Osteoblast (primary cell): ENCODE measurements around the gene NUP153. TPM values are rescaled to one million over a fixed set of nuclear protein-coding genes. Genes with fewer than 3 reads are reported as not detected.
"Not testable (repeated sequence)": the region's sequence is repeated elsewhere in the genome, so short reads cannot be mapped to it uniquely, and the experiment has no call there.

Experiments used
- DNase-seq: peaks from one replicate; pipeline ENCODE4 v3.0.0; 2011; ENCODE audit warnings: low spot score, mixed read lengths; ENCODE audit not compliant: insufficient read length; ENCODE audit errors: missing footprints
- H2AFZ ChIP-seq: 2 replicates; pipeline ENCODE4 v1.6.0; 2011; ENCODE audit warnings: mild to moderate bottlenecking, low read length
- H3K27ac ChIP-seq: 2 replicates; pipeline ENCODE4 v1.5.1; 2011; ENCODE audit warnings: mild to moderate bottlenecking, low read depth, low read length, moderate library complexity
- H3K27me3 ChIP-seq: 2 replicates; pipeline ENCODE4 v1.6.0; 2012; ENCODE audit warnings: mild to moderate bottlenecking, control low read depth, inconsistent platforms, low read length, moderate library complexity; ENCODE audit not compliant: insufficient read depth
- H3K36me3 ChIP-seq: 2 replicates; pipeline ENCODE4 v1.5.1; 2011; ENCODE audit warnings: mild to moderate bottlenecking, low read length, control low read depth, moderate library complexity; ENCODE audit not compliant: insufficient read depth
- H3K4me1 ChIP-seq: 2 replicates; pipeline ENCODE4 v1.5.1; 2011; ENCODE audit warnings: mild to moderate bottlenecking, low read length, control low read depth, moderate library complexity; ENCODE audit not compliant: insufficient read depth
- H3K4me2 ChIP-seq: 2 replicates; pipeline ENCODE4 v1.6.0; 2011; ENCODE audit warnings: mild to moderate bottlenecking, low read length; ENCODE audit not compliant: insufficient read depth
- H3K4me3 ChIP-seq: fragments of 200-600 bp; sonication (generic); 3 replicates; pipeline ENCODE4 v1.5.1; 2012; ENCODE audit warnings: mild to moderate bottlenecking, low read length, inconsistent platforms; ENCODE audit not compliant: insufficient read depth
- H3K79me2 ChIP-seq: 2 replicates; pipeline ENCODE4 v1.6.0; 2012; ENCODE audit warnings: mild to moderate bottlenecking, low read length, control low read depth, inconsistent platforms; ENCODE audit not compliant: insufficient read depth
- H3K9me3 ChIP-seq: 2 replicates; pipeline ENCODE4 v1.5.1; 2011; ENCODE audit warnings: low read depth, low read length, control low read depth
- H4K20me1 ChIP-seq: 2 replicates; pipeline ENCODE4 v1.6.0; 2012; ENCODE audit warnings: mild to moderate bottlenecking, low read length, control low read depth; ENCODE audit not compliant: insufficient read depth
- total RNA-seq: library from RNA; depleted of rRNA; stranded (reverse); fragments of >200 nt; gene quantifications from 2 replicates; pipeline ENCODE4 v1.2.3, GENCODE V29; 2012
- TF ChIP-seq, protein P1 (sequence below): IDR thresholded peaks from 2 replicates; pipeline ENCODE4 v1.5.1; 2011; ENCODE audit warnings: mild to moderate bottlenecking, low read depth, low read length, moderate library complexity; ENCODE audit errors: extremely low read depth

Gene NUP153
- total RNA-seq, 1 donor = 28.6 TPM

DNA sequence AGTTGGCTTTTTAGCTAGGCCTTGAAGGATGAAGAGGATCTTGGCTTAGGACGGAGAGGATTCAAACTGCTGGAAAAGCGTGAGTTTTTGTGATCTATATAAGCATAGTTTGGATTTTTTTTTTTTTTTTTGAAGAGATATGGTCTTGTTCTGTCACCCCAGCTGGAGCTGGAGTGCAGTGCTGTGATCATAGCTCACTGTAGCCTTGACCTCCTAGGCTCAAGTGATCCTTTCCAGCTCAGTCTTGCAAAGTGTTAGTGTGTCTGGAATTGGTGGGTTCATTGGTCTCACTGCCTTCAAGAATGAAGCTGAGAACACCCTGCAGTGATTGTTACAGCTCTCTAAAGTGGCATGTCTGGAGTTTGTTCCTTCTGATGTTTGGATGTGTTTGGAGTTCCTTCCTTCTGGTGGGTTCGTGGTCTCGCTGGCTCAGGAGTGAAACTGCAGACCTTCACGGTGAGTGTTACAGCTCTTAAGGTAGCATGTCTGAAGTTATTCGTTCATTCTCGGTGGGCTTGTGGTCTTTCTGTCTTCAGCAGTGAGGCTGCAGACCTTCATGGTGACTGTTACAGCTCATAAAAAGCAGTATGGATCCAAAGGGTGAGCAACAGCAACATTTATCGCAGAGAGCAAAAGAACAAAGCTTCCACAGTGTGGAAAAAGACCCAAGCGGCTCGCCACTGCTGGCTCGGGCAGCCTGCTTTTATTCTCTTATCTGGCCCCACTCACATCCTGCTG, 37.5 kb upstream of the NUP153 start:
- H3K4me3 ChIP-seq = no peak overlapping the region
- H3K36me3 ChIP-seq = no peaks in the 10 kb centered on the region
- TF ChIP-seq, protein P1, sequence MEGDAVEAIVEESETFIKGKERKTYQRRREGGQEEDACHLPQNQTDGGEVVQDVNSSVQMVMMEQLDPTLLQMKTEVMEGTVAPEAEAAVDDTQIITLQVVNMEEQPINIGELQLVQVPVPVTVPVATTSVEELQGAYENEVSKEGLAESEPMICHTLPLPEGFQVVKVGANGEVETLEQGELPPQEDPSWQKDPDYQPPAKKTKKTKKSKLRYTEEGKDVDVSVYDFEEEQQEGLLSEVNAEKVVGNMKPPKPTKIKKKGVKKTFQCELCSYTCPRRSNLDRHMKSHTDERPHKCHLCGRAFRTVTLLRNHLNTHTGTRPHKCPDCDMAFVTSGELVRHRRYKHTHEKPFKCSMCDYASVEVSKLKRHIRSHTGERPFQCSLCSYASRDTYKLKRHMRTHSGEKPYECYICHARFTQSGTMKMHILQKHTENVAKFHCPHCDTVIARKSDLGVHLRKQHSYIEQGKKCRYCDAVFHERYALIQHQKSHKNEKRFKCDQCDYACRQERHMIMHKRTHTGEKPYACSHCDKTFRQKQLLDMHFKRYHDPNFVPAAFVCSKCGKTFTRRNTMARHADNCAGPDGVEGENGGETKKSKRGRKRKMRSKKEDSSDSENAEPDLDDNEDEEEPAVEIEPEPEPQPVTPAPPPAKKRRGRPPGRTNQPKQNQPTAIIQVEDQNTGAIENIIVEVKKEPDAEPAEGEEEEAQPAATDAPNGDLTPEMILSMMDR = no peak
- H2AFZ ChIP-seq = no peak overlapping the region
- H3K27ac ChIP-seq = no peak overlapping the region
- no peaks in the 10 kb centered on the region for H3K4me1 ChIP-seq
- no peaks in the 10 kb centered on the region for H3K9me3 ChIP-seq
- DNase-seq = no peak
- H4K20me1 ChIP-seq = no peaks in the 10 kb centered on the region
- H3K27me3 ChIP-seq = no peaks in the 10 kb centered on the region
- no peak overlapping the region for H3K4me2 ChIP-seq
- H3K79me2 ChIP-seq = no peaks in the 10 kb centered on the region

DNA sequence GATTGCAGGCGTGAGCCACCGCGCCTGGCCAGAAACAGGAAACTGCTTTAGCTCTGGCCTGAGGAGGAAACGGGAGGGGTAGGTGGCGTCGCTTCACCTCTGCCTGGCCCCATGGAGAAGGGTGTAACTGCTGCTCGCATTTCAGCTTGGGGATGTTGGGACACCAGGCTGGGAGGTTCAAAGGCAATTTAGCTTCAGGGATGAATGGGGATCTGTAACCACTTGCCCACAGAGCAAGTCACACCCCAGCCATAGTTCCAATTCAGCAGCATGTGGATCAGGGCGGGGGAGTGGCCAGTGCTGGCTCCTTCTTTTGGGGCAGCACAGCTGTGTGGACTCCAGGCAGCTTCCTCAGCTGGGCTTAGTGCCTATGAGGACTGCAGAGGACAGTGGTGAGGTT, 34.8 kb upstream of the NUP153 start:
- H3K36me3 ChIP-seq = no peaks in the 10 kb centered on the region
- DNase-seq = no peak
- no peaks in the 10 kb centered on the region for H4K20me1 ChIP-seq
- no peak overlapping the region for H3K4me3 ChIP-seq
- H3K27me3 ChIP-seq = no peaks in the 10 kb centered on the region
- H2AFZ ChIP-seq = no peak overlapping the region
- peaks cover 5% of the 10 kb centered on the region for H3K9me3 ChIP-seq
- TF ChIP-seq, protein P1 = no peak
- no peaks in the 10 kb centered on the region for H3K4me1 ChIP-seq
- H3K4me2 ChIP-seq = no peak overlapping the region
- H3K79me2 ChIP-seq = no peaks in the 10 kb centered on the region
- H3K27ac ChIP-seq = no peak overlapping the region

DNA sequence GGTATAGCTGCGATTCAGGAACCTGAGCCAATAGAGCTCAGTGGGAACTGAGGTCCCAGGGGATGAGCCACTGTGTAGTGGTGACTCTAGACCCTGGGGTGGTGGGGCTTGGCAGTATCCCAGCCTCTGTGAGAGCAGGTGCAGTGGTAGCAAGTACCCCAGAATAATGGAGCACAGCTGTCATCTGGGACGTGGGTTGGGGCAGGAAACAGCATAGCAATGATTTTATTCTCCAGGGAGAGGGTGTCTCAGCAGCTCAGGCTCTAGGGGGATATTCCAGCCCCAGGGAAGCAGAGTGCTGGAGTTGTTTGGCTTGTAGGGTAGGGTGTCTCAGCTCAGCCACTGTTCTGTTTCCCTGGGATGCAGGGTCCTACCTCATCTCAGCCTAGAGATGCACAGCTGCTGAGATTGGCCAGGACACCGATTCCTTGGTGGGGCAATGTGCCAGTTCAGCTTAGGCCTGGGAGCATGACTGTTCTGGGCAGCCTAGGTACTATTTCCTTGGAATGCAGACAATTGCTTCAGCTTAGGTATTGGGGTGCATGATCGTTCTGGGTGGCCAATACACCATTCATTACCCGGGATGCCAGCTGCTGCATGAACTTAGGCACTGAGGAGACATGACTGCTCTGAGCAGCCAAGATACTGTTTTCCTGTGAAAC, 34.0 kb upstream of the NUP153 start:
- H2AFZ ChIP-seq = no peak overlapping the region
- no peaks in the 10 kb centered on the region for H3K27me3 ChIP-seq
- no peaks in the 10 kb centered on the region for H3K79me2 ChIP-seq
- no peaks in the 10 kb centered on the region for H4K20me1 ChIP-seq
- H3K9me3 ChIP-seq = peaks cover 5% of the 10 kb centered on the region
- TF ChIP-seq, protein P1 = no peak
- peak; percentile 58 for DNase-seq
- H3K4me1 ChIP-seq = no peaks in the 10 kb centered on the region
- H3K36me3 ChIP-seq = no peaks in the 10 kb centered on the region
- H3K4me2 ChIP-seq = no peak overlapping the region
- H3K27ac ChIP-seq = no peak overlapping the region
- H3K4me3 ChIP-seq = no peak overlapping the region

DNA sequence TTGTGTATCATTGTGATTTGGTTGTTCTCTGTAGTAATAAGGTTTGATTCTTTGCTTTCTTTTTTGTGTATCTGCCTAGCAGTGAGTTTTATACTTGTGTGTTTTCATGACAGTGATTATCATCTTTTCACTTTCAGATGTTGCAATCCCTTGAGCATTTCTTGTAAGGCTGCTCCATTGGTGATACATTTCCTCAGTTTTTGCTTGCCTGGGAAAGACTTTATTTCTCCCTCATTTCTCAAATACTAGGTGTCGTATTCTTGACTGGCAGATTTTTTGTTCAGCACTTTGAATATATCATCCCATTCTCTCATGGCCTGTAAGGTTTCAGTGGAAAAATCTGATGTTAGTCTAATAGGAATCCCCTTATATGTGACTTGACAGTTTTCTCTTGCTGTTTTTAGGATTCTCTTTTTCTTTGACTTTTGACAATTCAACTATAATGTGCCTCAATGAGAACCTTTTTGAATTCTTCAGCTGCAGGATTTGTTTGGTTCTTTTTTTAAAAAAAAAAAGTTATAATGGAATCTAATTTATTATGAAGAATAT, 31.1 kb upstream of the NUP153 start:
- TF ChIP-seq, protein P1 = no peak
- Histone ChIP-seq H3K9me3 (peaks cover 5% of the 10 kb centered on the region), H3K27me3 (no peaks in the 10 kb centered on the region), H3K79me2 (no peaks in the 10 kb centered on the region), H3K4me3 (no peak overlapping the region), H3K36me3 (no peaks in the 10 kb centered on the region), H2AFZ (no peak overlapping the region), H3K4me1 (no peaks in the 10 kb centered on the region), H4K20me1 (no peaks in the 10 kb centered on the region), H3K27ac (no peak overlapping the region), H3K4me2 (no peak overlapping the region)
- no peak for DNase-seq

DNA sequence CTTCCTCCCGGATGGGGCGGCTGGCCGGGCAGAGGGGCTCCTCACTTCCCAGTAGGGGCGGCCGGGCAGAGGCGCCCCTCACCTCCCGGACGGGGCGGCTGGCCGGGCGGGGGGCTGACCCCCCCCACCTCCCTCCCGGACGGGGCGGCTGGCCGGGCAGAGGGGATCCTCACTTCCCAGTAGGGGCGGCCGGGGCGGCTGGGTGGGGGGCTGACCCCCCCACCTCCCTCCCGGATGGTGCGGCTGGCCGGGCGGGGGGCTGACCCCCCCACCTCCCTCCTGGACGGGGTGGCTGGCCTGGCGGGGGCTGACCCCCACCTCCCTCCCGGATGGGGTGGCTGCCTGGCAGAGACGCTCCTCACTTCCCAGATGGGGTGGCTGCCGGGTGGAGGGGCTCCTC, 28.6 kb upstream of the NUP153 start:
- H2AFZ ChIP-seq, H3K36me3 ChIP-seq, H3K27ac ChIP-seq, H3K4me1 ChIP-seq, H3K4me2 ChIP-seq, H3K79me2 ChIP-seq, H3K27me3 ChIP-seq, H3K9me3 ChIP-seq, H4K20me1 ChIP-seq, DNase-seq, H3K4me3 ChIP-seq: not testable (repeated sequence)
